HG03558 (cell line): ENCODE data around the gene HAUS3.

Experiments used
- ATAC-seq: cut with Tn5 transposase; IDR thresholded peaks from one replicate; pipeline ENCODE4 v1.9.1; 2021; ENCODE audit warnings: moderate number of reproducible peaks; ENCODE audit not compliant: unreplicated experiment; ENCODE audit errors: extremely low read depth

HAUS3 gene

GRCh38 chr4:2264481-2265041 is 22.6 kb upstream of the HAUS3 start:
- no peak for ATAC-seq

- ATAC-seq = no peak
These were observed 22.0 kb upstream of the HAUS3 start for GRCh38 chr4:2263926-2264321.

GRCh38 chr4:2262944-2263250 is 21.0 kb upstream of the HAUS3 start:
- ATAC-seq = no peak

GRCh38 chr4:2262145-2262943 is 20.4 kb upstream of the HAUS3 start:
- ATAC-seq = peak; percentile 81

- no peak for ATAC-seq
These were observed 19.9 kb upstream of the HAUS3 start, which contains the start of gene MXD4 for GRCh38 chr4:2261853-2262144. MXD4 (minus strand) TSS chr4:2262109; CDS start chr4:2261980, 129 bp downstream.

DNA sequence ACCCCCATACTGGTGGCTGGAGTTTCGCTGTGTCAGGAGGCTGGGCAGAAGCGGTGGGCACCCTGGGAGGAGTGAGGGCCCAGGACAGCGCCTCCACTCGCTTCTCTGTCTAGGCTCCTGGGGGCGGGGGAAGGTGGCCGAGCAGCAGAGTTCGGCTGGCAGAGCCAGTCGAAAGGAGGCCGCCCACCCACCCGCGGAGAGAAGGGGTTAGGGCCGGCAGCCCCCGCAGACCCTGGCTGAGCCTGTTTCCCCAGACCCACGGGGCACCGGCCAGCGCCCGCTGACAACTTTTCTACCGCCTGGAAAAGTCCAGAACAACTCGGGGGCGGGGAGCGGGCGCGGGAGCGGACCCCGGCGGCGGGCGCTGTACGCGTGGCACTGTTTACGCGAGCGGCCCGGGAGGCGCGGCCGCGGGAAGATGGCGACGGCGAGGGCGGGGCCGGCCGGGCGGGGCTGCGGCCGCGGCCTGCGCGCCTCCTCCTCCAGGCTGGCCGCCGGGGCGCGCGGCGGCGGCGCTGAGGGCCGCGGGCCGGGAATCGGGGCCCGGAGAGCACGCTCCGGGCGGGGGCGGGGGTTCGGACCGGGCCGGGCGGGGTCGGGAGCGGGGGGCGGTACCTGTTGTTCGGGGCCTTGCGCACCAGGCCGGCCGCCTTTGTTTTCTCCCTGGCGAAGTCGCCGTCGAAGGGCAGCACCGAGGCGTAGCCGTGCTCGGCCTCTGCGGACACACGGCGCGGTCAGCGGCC is 19.4 kb upstream of the HAUS3 start:
- no peak for ATAC-seq

DNA sequence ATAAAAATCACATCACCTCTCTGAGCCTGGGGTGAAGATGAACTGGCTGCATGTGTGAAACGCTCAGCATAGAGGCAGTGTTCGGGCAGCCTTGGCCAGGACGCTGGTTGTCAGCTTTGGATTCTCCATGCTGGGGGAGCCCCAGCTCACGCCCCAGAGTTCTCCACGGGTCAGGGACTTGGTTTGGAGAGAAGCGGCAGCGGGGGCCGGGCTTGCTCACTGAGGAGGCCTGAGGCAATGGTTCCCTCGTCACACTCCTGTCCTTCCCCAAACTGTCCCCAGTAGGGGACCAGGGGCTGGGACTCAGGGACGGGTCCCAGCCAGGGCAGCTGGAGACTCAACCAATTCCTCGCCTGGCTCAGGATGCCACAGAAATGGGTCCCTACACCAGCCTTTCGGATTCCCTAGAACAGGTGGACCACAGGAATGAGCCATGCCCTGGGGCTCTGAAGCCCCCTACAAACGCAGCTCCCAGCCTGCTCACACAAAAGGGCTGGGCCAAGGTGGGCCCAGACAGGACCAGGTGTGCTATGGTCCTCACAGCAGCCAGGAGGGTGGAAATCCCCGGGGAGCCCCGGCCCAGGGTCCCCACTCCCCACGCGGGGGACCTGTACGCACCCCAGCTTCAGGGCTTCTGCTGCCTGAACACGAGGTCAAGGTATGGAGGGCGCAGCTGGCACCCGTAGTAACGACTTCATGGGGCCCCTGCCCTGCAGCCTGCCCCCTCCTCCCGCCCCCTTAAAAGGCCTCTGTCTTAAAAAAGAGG is 18.6 kb upstream of the HAUS3 start:
- no peak for ATAC-seq

- no peak for ATAC-seq
These were observed 17.8 kb upstream of the HAUS3 start for GRCh38 chr4:2259541-2260343.

DNA sequence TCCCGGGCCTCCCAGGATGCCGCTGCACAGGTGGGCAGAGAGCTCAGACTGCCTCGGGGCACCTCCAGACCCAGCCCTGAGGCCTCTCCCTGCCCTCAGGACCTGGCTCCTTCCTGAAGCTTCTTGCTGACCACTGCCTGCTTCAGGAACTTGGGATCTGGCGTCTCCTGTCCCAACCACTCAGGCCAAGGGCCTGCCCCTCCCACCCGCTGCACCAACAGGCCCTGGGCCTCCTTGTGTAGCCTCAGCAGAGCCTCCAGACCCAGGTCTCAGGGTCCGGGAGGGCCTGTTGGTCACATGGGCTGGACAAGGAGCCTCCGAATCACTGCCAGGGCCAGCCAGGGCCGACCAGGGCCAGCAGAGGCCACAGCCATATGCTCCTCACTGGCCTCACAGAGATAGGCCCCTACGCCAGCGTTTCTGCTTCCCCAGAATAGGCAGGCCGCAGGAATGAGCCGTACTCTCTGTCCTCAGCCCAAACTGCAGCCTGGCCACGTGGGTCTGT is 17.2 kb upstream of the HAUS3 start:
- no peak for ATAC-seq

GRCh38 chr4:2258091-2259035 is 16.4 kb upstream of the HAUS3 start:
- ATAC-seq = no peak

DNA sequence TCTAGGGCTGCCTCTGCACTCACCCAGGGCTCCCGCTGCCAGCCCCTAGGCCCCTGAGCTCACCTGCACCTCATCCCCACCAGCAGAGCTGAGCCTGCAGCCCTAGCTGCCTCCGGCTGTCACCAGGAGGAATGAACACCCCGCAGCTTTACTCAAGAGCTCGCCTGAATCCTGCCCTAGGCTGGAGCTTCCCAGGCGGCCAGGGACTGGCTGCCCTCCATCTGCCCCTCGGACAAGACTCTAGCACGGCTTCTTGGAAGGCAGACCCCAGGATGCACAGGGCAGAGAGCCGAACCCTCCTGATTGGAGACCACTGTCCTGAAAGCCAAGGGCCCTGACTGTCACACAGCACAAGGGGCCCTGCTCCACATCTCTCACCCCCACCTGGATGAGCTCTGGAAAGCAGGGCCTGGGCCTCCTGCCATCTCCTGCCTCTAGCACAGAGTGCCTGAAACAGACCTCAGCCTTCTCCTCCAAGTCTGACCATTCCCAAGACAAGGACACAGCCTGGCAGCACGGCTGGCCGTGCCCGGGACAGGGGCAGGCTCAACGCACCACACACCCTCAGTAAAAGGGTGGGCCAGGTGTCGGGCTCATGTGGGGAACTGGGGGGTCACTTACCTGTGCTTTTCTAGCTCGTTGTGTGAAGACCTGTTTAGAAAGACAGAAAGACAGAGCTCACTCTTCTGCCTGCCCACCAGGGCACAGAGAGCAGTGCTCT is 15.6 kb upstream of the HAUS3 start:
- ATAC-seq = no peak

GRCh38 chr4:2256781-2257191 is 14.9 kb upstream of the HAUS3 start:
- ATAC-seq = no peak

- ATAC-seq = no peak
These were observed 14.3 kb upstream of the HAUS3 start for GRCh38 chr4:2256156-2256731.

DNA sequence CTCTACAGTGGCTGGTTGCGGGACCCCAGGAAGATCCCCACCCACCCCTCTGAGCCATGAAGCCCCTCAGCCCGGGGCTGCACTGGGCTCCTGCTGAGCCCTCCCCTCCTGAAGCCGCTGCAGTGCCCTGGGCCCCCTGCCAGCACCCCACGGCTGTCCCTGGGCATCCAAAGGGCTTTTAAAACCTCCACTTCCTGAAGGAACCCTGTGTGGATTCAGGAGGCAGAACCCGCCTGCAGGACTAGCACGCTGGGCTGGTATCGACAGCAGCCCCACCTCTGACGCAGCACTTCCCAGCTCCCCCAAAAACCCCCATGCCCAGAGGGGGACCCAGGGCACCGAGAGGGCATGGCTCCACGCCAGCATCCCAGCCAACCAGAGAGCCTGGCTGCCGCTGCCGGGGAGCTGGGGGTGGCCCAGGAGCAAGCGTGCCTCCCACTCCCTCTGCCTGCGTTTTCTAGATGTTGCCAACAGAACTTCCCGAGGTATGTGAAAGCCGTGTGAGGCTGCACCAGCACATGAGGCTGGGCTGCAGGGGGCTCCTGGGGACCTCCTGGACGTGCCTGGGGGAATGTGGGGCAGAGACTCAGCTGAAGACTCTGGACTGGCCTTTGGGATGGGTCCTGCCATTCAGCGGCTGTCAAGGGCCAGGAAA is 13.7 kb upstream of the HAUS3 start:
- no peak for ATAC-seq

GRCh38 chr4:2254665-2255500 is 13.0 kb upstream of the HAUS3 start:
- no peak for ATAC-seq
